ENCODE results near the gene AP3D1. TPM values are rescaled to one million over a fixed set of nuclear protein-coding genes. Genes with fewer than 3 reads are reported as not detected.

Gene AP3D1
- total and polyA plus RNA-seq, 4 donors = 21.7 to 79.8 (median 59.6) TPM

DNA sequence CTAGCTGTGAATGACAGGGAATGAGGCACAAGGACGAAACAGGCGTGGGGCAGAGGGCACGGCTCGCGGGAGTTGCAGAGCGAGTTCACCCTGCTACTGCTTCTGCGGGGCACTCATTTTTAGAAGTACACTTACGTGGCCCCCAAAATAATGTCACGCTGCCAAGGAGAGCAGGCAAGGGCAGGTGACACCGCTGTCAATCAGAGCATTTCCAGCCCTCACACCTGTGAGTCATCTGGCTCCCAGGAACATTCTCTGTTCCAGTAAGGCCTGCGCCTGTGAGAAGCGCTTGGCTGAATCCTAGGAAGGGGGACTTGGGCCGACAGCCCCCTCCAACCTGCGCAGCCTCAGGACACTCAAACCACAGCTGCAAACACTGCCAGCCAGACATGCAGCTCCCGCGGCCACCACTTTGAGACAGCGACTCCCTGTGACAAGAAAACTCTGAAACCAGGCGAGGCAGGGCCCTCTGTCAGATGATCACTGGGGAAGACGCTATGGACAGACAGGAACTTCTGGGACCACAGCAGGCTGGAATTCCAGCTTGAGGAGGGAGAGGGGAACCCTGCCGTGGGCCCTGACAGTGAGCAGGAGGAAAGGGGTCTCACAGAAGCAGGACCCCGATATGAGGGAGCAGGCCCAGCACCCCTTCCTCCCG is 25.1 kb upstream of the AP3D1 start:
- H3K27ac ChIP-seq (ENCODE audit: low read depth in 1 of 2, low read length in 2 of 2) = no peak overlapping the region
- peaks cover 5 to 20% (median 15%) of the 10 kb centered on the region in 4 donors for H3K4me1 ChIP-seq (ENCODE audit: control insufficient read depth in 4 of 4, insufficient read depth in 4 of 4, low read length in 3 of 4)
- H3K27me3 ChIP-seq (ENCODE audit: control insufficient read depth in 4 of 4, insufficient read depth in 4 of 4, low read length in 3 of 4) = no peaks in the 10 kb centered on the region
- H3K4me3 ChIP-seq (ENCODE audit: low read depth in 1 of 3, low read length in 3 of 3) = no peak overlapping the region
- peaks cover 0 to 3% (median 1%) of the 10 kb centered on the region in 4 donors for H3K36me3 ChIP-seq (ENCODE audit: control insufficient read depth in 4 of 4, insufficient read depth in 3 of 4, low read depth in 1 of 4, low read length in 3 of 4)
- DNase-seq (ENCODE audit: low spot score) = no peak
- 90% methylated on average over 22 of the region's 22 CpGs for WGBS
- H3K9ac ChIP-seq (ENCODE audit: low read depth in 1 of 2, low read length in 2 of 2) = no peak overlapping the region
- TF ChIP-seq FOXA2 (IDR thresholded peaks at IDR 0.05) = no peak
- TF ChIP-seq HNF4A (conservative IDR thresholded peaks at IDR 0.05) = no peak
- no peak for TF ChIP-seq JUND (IDR thresholded peaks at IDR 0.05)
- no peak for TF ChIP-seq YY1 (IDR thresholded peaks at IDR 0.05)
- TF ChIP-seq, protein P1, sequence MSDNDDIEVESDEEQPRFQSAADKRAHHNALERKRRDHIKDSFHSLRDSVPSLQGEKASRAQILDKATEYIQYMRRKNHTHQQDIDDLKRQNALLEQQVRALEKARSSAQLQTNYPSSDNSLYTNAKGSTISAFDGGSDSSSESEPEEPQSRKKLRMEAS (IDR thresholded peaks at IDR 0.05) = no peak
- TF ChIP-seq FOXA1 (IDR thresholded peaks at IDR 0.05) = no peak
- TF ChIP-seq RAD21 (IDR thresholded peaks at IDR 0.05) = no peak
- TF ChIP-seq HNF4G (IDR thresholded peaks at IDR 0.05) = no peak
- TF ChIP-seq EGR1 (IDR thresholded peaks at IDR 0.05; ENCODE audit: low read depth in 2 of 2) = no peak
- no peak for TF ChIP-seq RXRA (IDR thresholded peaks at IDR 0.05)
- TF ChIP-seq, protein P2, sequence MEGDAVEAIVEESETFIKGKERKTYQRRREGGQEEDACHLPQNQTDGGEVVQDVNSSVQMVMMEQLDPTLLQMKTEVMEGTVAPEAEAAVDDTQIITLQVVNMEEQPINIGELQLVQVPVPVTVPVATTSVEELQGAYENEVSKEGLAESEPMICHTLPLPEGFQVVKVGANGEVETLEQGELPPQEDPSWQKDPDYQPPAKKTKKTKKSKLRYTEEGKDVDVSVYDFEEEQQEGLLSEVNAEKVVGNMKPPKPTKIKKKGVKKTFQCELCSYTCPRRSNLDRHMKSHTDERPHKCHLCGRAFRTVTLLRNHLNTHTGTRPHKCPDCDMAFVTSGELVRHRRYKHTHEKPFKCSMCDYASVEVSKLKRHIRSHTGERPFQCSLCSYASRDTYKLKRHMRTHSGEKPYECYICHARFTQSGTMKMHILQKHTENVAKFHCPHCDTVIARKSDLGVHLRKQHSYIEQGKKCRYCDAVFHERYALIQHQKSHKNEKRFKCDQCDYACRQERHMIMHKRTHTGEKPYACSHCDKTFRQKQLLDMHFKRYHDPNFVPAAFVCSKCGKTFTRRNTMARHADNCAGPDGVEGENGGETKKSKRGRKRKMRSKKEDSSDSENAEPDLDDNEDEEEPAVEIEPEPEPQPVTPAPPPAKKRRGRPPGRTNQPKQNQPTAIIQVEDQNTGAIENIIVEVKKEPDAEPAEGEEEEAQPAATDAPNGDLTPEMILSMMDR (IDR thresholded peaks at IDR 0.05; ENCODE audit: low read depth, low read length, missing input control) = no peak
- no peak for TF ChIP-seq NR2F2 (IDR thresholded peaks at IDR 0.05)
- H3K9me3 ChIP-seq (ENCODE audit: control insufficient read depth in 4 of 4, low read length in 3 of 4) = no peaks in the 10 kb centered on the region

DNA sequence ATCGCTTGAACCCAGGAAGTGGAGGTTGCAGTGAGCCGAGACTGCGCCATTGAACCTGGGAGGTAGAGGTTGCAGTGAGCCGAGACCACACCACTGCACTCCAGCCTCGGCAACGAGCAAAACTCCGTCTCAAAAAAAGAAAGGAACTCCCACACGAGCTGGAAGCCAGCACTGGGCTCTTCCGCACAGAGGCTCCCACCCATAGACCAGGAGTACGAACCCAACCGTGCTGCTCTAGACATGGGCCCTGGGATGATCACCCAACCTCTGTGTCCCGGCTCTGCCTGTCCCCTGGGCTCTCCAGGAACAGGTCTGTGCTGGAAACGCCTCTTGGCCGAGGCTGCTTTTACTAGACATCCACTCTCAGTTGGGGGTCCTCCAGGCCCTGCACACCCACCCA is 24.4 kb upstream of the AP3D1 start:
- no peak overlapping the region for H3K27ac ChIP-seq (ENCODE audit: low read depth in 1 of 2, low read length in 2 of 2)
- no peak overlapping the region for H3K9ac ChIP-seq (ENCODE audit: low read depth in 1 of 2, low read length in 2 of 2)
- no peaks in the 10 kb centered on the region for H3K27me3 ChIP-seq (ENCODE audit: control insufficient read depth in 4 of 4, insufficient read depth in 4 of 4, low read length in 3 of 4)
- peaks cover 0 to 3% (median 0%) of the 10 kb centered on the region in 4 donors for H3K36me3 ChIP-seq (ENCODE audit: control insufficient read depth in 4 of 4, insufficient read depth in 3 of 4, low read depth in 1 of 4, low read length in 3 of 4)
- no peak for DNase-seq (ENCODE audit: low spot score)
- 96% methylated on average over 14 of the region's 14 CpGs for WGBS
- no peaks in the 10 kb centered on the region for H3K9me3 ChIP-seq (ENCODE audit: control insufficient read depth in 4 of 4, low read length in 3 of 4)
- TF ChIP-seq JUND (IDR thresholded peaks at IDR 0.05) = no peak
- TF ChIP-seq, protein P1 (IDR thresholded peaks at IDR 0.05) = no peak
- TF ChIP-seq, protein P2 (IDR thresholded peaks at IDR 0.05; ENCODE audit: low read depth, low read length, missing input control) = no peak
- TF ChIP-seq GABPA (IDR thresholded peaks at IDR 0.05 in 1 of 2, conservative IDR thresholded peaks at IDR 0.05 in 1 of 2) = no peak
- no peak for TF ChIP-seq YY1 (IDR thresholded peaks at IDR 0.05)
- TF ChIP-seq, protein P3, sequence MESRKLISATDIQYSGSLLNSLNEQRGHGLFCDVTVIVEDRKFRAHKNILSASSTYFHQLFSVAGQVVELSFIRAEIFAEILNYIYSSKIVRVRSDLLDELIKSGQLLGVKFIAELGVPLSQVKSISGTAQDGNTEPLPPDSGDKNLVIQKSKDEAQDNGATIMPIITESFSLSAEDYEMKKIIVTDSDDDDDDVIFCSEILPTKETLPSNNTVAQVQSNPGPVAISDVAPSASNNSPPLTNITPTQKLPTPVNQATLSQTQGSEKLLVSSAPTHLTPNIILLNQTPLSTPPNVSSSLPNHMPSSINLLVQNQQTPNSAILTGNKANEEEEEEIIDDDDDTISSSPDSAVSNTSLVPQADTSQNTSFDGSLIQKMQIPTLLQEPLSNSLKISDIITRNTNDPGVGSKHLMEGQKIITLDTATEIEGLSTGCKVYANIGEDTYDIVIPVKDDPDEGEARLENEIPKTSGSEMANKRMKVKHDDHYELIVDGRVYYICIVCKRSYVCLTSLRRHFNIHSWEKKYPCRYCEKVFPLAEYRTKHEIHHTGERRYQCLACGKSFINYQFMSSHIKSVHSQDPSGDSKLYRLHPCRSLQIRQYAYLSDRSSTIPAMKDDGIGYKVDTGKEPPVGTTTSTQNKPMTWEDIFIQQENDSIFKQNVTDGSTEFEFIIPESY (IDR thresholded peaks at IDR 0.05) = no peak
- TF ChIP-seq HNF4A (conservative IDR thresholded peaks at IDR 0.05) = no peak
- no peak for TF ChIP-seq TAF1 (conservative IDR thresholded peaks at IDR 0.05)
- TF ChIP-seq, protein P4, sequence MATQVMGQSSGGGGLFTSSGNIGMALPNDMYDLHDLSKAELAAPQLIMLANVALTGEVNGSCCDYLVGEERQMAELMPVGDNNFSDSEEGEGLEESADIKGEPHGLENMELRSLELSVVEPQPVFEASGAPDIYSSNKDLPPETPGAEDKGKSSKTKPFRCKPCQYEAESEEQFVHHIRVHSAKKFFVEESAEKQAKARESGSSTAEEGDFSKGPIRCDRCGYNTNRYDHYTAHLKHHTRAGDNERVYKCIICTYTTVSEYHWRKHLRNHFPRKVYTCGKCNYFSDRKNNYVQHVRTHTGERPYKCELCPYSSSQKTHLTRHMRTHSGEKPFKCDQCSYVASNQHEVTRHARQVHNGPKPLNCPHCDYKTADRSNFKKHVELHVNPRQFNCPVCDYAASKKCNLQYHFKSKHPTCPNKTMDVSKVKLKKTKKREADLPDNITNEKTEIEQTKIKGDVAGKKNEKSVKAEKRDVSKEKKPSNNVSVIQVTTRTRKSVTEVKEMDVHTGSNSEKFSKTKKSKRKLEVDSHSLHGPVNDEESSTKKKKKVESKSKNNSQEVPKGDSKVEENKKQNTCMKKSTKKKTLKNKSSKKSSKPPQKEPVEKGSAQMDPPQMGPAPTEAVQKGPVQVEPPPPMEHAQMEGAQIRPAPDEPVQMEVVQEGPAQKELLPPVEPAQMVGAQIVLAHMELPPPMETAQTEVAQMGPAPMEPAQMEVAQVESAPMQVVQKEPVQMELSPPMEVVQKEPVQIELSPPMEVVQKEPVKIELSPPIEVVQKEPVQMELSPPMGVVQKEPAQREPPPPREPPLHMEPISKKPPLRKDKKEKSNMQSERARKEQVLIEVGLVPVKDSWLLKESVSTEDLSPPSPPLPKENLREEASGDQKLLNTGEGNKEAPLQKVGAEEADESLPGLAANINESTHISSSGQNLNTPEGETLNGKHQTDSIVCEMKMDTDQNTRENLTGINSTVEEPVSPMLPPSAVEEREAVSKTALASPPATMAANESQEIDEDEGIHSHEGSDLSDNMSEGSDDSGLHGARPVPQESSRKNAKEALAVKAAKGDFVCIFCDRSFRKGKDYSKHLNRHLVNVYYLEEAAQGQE (IDR thresholded peaks at IDR 0.05) = no peak
- no peak for TF ChIP-seq NR2F2 (IDR thresholded peaks at IDR 0.05)
- no peak for TF ChIP-seq RXRA (IDR thresholded peaks at IDR 0.05)
- no peak for TF ChIP-seq FOXA2 (IDR thresholded peaks at IDR 0.05)
- TF ChIP-seq FOXA1 (IDR thresholded peaks at IDR 0.05) = no peak
- TF ChIP-seq HNF4G (IDR thresholded peaks at IDR 0.05) = no peak
- no peak for TF ChIP-seq ATF3 (IDR thresholded peaks at IDR 0.05)
- H3K4me1 ChIP-seq (ENCODE audit: control insufficient read depth in 4 of 4, insufficient read depth in 4 of 4, low read length in 3 of 4) = peaks cover 8 to 27% (median 20%) of the 10 kb centered on the region in 4 donors
- H3K4me3 ChIP-seq (ENCODE audit: low read depth in 1 of 3, low read length in 3 of 3) = no peak overlapping the region
